ENCODE measurements around the gene UBE2H. TPM values are rescaled to one million over a fixed set of nuclear protein-coding genes. Genes with fewer than 3 reads are reported as not detected.

Gene UBE2H
- total and polyA plus RNA-seq, 2 experiments from 2014 or later: 73.4 to 98.9 TPM

DNA sequence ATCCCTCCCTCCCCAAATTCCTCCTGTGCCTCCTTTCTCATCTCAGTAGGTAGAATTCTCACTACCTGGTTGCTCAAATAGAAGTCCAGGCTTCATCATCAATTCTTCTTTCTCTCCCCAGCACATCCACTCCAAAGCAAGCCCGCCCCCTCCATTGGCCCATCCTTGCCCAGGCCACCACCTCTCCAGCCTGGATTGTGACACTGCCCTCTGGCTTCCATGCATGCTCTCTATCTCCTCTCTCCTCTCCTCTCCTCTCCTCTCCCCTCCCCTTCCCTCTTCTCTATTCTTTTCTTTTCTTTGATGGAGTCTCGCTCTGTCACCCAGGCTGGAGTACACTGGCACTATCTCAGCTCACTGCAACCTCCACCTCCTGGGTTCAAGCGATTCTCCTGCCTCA is 144.9 kb downstream of the UBE2H start:
- H3K9me2 ChIP-seq (replicated peaks; ENCODE audit: insufficient read depth): no peaks in the 10 kb centered on the region
- no peak overlapping the region for H3K4me3 ChIP-seq
- H3K4me1 ChIP-seq (ENCODE audit: insufficient read depth): no peaks in the 10 kb centered on the region
- H3K9me3 ChIP-seq (ENCODE audit: low read depth): no peaks in the 10 kb centered on the region
- no peaks in the 10 kb centered on the region for H3K36me3 ChIP-seq (replicated peaks; ENCODE audit: insufficient read depth, low read depth)
- TF ChIP-seq, protein P1, sequence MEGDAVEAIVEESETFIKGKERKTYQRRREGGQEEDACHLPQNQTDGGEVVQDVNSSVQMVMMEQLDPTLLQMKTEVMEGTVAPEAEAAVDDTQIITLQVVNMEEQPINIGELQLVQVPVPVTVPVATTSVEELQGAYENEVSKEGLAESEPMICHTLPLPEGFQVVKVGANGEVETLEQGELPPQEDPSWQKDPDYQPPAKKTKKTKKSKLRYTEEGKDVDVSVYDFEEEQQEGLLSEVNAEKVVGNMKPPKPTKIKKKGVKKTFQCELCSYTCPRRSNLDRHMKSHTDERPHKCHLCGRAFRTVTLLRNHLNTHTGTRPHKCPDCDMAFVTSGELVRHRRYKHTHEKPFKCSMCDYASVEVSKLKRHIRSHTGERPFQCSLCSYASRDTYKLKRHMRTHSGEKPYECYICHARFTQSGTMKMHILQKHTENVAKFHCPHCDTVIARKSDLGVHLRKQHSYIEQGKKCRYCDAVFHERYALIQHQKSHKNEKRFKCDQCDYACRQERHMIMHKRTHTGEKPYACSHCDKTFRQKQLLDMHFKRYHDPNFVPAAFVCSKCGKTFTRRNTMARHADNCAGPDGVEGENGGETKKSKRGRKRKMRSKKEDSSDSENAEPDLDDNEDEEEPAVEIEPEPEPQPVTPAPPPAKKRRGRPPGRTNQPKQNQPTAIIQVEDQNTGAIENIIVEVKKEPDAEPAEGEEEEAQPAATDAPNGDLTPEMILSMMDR (IDR thresholded peaks at IDR 0.05; ENCODE audit: poor library complexity): no peak
- TF ChIP-seq EZH2phosphoT487 (IDR thresholded peaks at IDR 0.05; ENCODE audit: low read depth, severe bottlenecking, unreplicated experiment) (no peak), EZH2 (IDR thresholded peaks at IDR 0.05; ENCODE audit: borderline replicate concordance) (no peak)
- no peak for DNase-seq (ENCODE audit: low spot score)
- H3K27ac ChIP-seq: no peak overlapping the region
- no peaks in the 10 kb centered on the region for H3K27me3 ChIP-seq
- no peak overlapping the region for H2AFZ ChIP-seq
- 82% methylated on average over 3 of the region's 3 CpGs for WGBS (ENCODE audit: low lambda C conversion rate, missing lambda C conversion rate)
- no peaks in the 10 kb centered on the region for H3K79me2 ChIP-seq
- H4K20me1 ChIP-seq (ENCODE audit: insufficient read depth, poor library complexity, severe bottlenecking): no peaks in the 10 kb centered on the region
- H3K4me2 ChIP-seq: no peak overlapping the region

DNA sequence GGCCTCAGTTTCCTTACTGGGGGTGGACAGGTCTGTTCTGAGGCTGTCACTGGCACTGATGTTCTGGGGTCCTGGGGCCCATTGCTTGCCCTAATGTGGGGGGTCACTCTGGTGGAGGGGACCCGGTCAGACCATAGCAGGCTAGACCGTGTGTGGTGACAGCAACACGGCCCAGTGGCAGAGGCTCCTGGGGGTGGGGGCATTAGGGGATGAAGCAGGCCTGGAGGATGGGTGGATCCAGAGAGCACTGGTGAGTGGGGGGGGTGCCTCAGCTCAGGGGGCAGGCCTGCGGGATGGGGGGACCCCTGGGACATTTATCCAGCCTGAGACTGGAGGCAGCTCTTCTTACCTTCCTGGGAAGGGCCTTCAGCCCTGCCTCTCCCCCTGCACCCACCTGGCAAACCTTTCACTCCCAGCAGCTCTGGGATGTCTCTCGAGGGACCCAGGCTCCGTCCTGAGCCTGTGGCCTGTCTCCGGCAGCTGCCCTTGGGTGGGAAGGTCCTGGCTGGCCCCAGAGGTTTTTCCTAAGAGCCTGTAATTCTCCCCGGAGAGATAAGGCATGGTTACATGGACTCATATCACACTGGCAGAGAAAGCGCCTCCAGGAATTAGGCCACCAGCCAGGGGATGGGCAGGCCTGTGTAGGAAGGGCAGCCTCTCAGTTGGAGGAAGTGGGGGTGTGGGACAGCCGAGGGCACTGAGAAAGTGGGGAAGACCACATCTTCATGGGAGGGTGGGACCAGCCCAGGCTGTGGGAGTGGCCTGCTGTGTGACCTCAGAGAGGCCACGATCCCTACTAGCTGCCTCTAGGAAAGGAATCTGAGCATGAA is 147.7 kb downstream of the UBE2H start:
- Histone ChIP-seq H2AFZ (no peak overlapping the region), H4K20me1 (ENCODE audit: insufficient read depth, poor library complexity, severe bottlenecking) (no peaks in the 10 kb centered on the region), H3K4me2 (no peak overlapping the region), H3K27ac (no peak overlapping the region), H3K27me3 (no peaks in the 10 kb centered on the region), H3K4me3 (no peak overlapping the region), H3K36me3 (replicated peaks; ENCODE audit: insufficient read depth, low read depth) (no peaks in the 10 kb centered on the region), H3K9me3 (ENCODE audit: low read depth) (no peaks in the 10 kb centered on the region), H3K4me1 (ENCODE audit: insufficient read depth) (no peaks in the 10 kb centered on the region), H3K9me2 (replicated peaks; ENCODE audit: insufficient read depth) (no peaks in the 10 kb centered on the region), H3K79me2 (no peaks in the 10 kb centered on the region)
- TF ChIP-seq EZH2phosphoT487 (IDR thresholded peaks at IDR 0.05; ENCODE audit: low read depth, severe bottlenecking, unreplicated experiment): no peak
- TF ChIP-seq EZH2 (IDR thresholded peaks at IDR 0.05; ENCODE audit: borderline replicate concordance): no peak
- TF ChIP-seq, protein P1 (IDR thresholded peaks at IDR 0.05; ENCODE audit: poor library complexity): no peak
- no peak for DNase-seq (ENCODE audit: low spot score)
- WGBS (ENCODE audit: low lambda C conversion rate, missing lambda C conversion rate): 73% methylated on average over 10 of the region's 11 CpGs

DNA sequence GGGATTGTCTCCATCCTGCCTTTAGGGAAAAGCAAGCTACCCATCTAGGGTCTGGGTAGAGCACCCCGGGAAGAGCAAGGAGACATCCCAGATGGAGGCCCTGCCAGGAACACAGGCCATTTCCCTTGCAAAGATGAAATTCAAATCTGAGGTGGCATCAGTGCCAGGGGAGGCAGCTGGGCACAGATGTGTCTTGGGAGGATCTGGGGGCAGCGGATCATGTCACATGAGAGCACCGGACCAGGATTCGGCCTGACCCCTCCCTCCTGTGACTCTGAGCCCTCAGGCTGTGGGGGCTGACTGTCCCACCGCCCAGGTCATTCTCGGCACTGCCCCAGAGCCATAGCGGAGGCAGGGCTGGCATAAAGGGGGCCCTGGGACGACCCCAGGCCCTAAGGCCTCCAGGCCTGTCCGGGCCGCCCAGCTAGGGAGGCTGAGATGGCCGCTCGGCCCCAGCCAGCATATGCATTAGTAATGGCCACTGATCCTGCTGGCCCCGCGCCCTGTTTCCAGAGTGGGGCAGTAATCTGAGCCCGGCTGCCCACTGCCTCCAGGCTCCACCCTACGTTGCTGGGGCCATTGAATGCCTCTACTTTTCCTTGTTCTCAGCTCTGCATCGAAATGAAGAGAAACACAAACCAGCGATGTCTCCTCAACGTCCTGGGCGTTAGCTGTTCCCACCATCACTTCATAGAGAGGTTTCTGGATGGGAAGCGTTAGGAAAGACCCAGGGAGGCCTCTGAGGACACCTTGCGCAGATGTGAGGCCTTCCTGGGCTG is 148.5 kb downstream of the UBE2H start:
- Histone ChIP-seq H3K27me3 (no peaks in the 10 kb centered on the region), H3K4me1 (ENCODE audit: insufficient read depth) (no peaks in the 10 kb centered on the region), H3K4me3 (no peak overlapping the region), H3K9me3 (ENCODE audit: low read depth) (no peaks in the 10 kb centered on the region), H3K27ac (no peak overlapping the region), H2AFZ (no peak overlapping the region), H3K4me2 (no peak overlapping the region), H3K9me2 (replicated peaks; ENCODE audit: insufficient read depth) (no peaks in the 10 kb centered on the region), H4K20me1 (ENCODE audit: insufficient read depth, poor library complexity, severe bottlenecking) (no peaks in the 10 kb centered on the region), H3K36me3 (replicated peaks; ENCODE audit: insufficient read depth, low read depth) (no peaks in the 10 kb centered on the region), H3K79me2 (no peaks in the 10 kb centered on the region)
- TF ChIP-seq, protein P1 (IDR thresholded peaks at IDR 0.05; ENCODE audit: poor library complexity): no peak
- TF ChIP-seq EZH2 (IDR thresholded peaks at IDR 0.05; ENCODE audit: borderline replicate concordance) (no peak), EZH2phosphoT487 (IDR thresholded peaks at IDR 0.05; ENCODE audit: low read depth, severe bottlenecking, unreplicated experiment) (no peak)
- DNase-seq (ENCODE audit: low spot score): no peak
- WGBS (ENCODE audit: low lambda C conversion rate, missing lambda C conversion rate): 91% methylated on average over 22 of the region's 22 CpGs
